Karpas-422 (cell line): ENCODE results near the gene MAN1C1. TPM values are rescaled to one million over a fixed set of nuclear protein-coding genes. Genes with fewer than 3 reads are reported as not detected.

Source experiments
- DNase-seq: peaks from one replicate; pipeline ENCODE4 v3.0.0-alpha.2; 2015
- H2AFZ ChIP-seq: fragments of 200-600 bp; sonication (generic); 2 replicates; pipeline ENCODE4 v1.6.1; 2014; ENCODE audit warnings: antibody characterized with exemption, low read length, mixed read lengths
- H3K27ac ChIP-seq: fragments of 200-600 bp; sonication (generic); 2 replicates; pipeline ENCODE4 v1.5.1; 2014; ENCODE audit warnings: mild to moderate bottlenecking, low read length, moderate library complexity
- H3K27me3 ChIP-seq: fragments of 200-600 bp; sonication (generic); 2 replicates; pipeline ENCODE4 v1.6.1; 2014; ENCODE audit warnings: low read length, mixed read lengths
- H3K36me3 ChIP-seq: fragments of 200-600 bp; sonication (generic); 2 replicates; pipeline ENCODE4 v1.6.1; 2014; ENCODE audit warnings: low read length, mixed read lengths; ENCODE audit not compliant: insufficient read depth
- H3K4me1 ChIP-seq: fragments of 200-600 bp; sonication (generic); 2 replicates; pipeline ENCODE4 v1.6.1; 2014; ENCODE audit warnings: mild to moderate bottlenecking, low read length, mixed read lengths
- H3K4me2 ChIP-seq: fragments of 200-600 bp; sonication (generic); 2 replicates; pipeline ENCODE4 v1.6.1; 2014; ENCODE audit warnings: low read length, low read depth, mild to moderate bottlenecking; ENCODE audit not compliant: poor library complexity, severe bottlenecking
- H3K4me3 ChIP-seq: fragments of 200-600 bp; sonication (generic); 2 replicates; pipeline ENCODE4 v1.5.1; 2014; ENCODE audit warnings: mild to moderate bottlenecking, antibody characterized with exemption, low read length, mixed read lengths
- H3K79me2 ChIP-seq: fragments of 200-600 bp; sonication (generic); 2 replicates; pipeline ENCODE4 v1.6.1; 2014; ENCODE audit warnings: mild to moderate bottlenecking, low read length, mixed read lengths
- H3K9ac ChIP-seq: fragments of 200-600 bp; sonication (generic); 2 replicates; pipeline ENCODE4 v1.6.0; 2014; ENCODE audit warnings: low read length
- H3K9me2 ChIP-seq: fragments of 200-600 bp; sonication (generic), shearing (Covaris generic); replicated peaks from 2 replicates; pipeline ENCODE4 v1.6.0; 2014; ENCODE audit warnings: mild to moderate bottlenecking, low read length, moderate library complexity; ENCODE audit not compliant: insufficient read depth
- H3K9me3 ChIP-seq: fragments of 300-700, 200-600 bp; sonication (generic); 2 replicates; pipeline ENCODE4 v1.6.1; 2014; ENCODE audit warnings: low read length, mixed read lengths
- H4K20me1 ChIP-seq: fragments of 200-600 bp; sonication (generic); 2 replicates; pipeline ENCODE4 v1.6.1; 2014; ENCODE audit warnings: mild to moderate bottlenecking, antibody characterized with exemption, low read length, low read depth; ENCODE audit not compliant: insufficient read depth
- total RNA-seq: library from RNA; depleted of rRNA; stranded (reverse); fragments of >200 nt; shearing (Covaris generic); gene quantifications from 2 replicates; pipeline ENCODE4 v1.2.3, GENCODE V29; 2014; ENCODE audit warnings: low replicate concordance

MAN1C1 gene
- total RNA-seq, 1 experiment from 2014 or later = not detected

DNA sequence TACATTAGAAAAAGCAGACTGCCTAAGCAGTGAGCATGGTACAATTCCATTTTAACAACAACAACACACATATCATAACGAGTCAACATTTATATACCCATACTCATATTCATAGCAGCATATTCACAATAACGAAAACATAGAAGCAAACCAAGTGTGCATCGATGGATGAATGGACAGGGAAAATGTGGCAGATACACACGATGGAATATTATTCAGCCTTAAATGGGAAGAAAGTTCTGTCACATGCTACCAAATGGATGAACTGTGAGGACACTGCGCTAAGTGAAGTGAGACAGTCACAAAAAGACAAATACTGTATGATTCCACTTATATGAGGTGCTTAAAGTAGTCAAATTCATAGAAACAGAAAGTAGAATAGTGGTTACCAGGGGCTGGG lies 9.5 kb upstream of the MAN1C1 start:
- Histone ChIP-seq H3K4me3 (no peak overlapping the region), H3K9me3 (no peaks in the 10 kb centered on the region), H3K4me1 (peaks cover 6% of the 10 kb centered on the region), H3K27me3 (no peaks in the 10 kb centered on the region), H3K9me2 (no peaks in the 10 kb centered on the region), H4K20me1 (no peaks in the 10 kb centered on the region; the same call in 1 of the 2 replicates), H3K79me2 (no peaks in the 10 kb centered on the region), H3K36me3 (no peaks in the 10 kb centered on the region), H3K9ac (no peak overlapping the region), H3K4me2 (no peak overlapping the region), H3K27ac (no peak overlapping the region), H2AFZ (no peak overlapping the region)
- no peak for DNase-seq

DNA sequence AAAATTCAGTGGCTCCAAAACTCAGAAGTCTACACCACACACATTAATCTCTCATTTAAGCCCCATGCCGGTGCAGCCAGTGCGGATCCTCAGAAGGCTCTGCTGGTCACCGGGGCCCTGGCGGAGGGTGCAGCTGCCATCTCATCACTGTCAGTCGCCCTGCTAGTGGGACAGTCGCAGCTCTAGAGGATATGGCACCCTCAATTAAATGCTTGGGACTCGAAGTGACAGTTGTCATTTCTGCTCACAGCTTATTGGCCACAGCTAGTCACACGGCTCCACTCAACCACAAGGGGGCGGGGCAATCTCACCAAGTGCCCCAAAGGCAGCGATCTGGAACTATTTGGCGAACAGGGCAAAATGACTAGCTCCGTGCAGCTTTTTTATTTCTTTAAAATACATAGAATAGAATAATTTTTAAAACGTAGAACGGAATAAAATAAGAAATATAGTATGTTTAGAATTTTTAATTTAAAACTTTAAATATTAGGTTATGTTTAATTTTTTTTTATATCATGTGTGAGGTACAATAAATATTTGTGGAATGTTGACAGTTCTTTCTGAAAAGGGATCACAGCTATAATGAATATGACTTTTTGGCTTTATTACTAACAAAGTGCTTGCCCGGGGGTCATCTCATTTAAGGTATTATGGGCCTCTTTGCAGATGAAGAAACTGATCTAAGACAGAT lies 8.0 kb upstream of the MAN1C1 start:
- Histone ChIP-seq H3K36me3 (no peaks in the 10 kb centered on the region), H3K4me1 (peaks cover 6% of the 10 kb centered on the region), H2AFZ (no peak overlapping the region), H3K27ac (no peak overlapping the region), H3K79me2 (no peaks in the 10 kb centered on the region), H3K9me2 (no peaks in the 10 kb centered on the region), H3K4me3 (no peak overlapping the region), H3K4me2 (no peak overlapping the region), H3K27me3 (no peaks in the 10 kb centered on the region), H3K9ac (no peak overlapping the region), H4K20me1 (no peaks in the 10 kb centered on the region; the same call in 1 of the 2 replicates), H3K9me3 (no peaks in the 10 kb centered on the region)
- DNase-seq = peak; percentile 95

DNA sequence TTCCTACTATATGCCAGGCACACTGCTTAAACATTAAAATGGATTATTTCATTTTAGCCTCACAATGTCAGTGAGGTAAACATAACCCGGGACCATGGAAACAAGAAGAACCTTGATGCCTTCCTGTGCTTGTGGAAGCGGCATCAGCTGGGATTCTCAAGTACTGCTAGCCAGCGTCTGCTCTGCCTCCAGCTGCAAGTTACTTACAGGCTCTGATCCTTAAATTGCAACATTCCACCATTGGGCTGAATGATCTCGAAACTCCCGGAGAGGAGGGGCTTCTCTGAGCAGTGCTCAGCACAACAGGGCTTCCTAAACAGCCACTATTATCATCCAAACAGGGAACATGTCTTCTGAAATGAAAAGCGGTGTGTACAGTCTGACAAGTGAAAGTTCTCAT lies 6.7 kb upstream of the MAN1C1 start:
- H3K4me3 ChIP-seq = no peak overlapping the region

DNA sequence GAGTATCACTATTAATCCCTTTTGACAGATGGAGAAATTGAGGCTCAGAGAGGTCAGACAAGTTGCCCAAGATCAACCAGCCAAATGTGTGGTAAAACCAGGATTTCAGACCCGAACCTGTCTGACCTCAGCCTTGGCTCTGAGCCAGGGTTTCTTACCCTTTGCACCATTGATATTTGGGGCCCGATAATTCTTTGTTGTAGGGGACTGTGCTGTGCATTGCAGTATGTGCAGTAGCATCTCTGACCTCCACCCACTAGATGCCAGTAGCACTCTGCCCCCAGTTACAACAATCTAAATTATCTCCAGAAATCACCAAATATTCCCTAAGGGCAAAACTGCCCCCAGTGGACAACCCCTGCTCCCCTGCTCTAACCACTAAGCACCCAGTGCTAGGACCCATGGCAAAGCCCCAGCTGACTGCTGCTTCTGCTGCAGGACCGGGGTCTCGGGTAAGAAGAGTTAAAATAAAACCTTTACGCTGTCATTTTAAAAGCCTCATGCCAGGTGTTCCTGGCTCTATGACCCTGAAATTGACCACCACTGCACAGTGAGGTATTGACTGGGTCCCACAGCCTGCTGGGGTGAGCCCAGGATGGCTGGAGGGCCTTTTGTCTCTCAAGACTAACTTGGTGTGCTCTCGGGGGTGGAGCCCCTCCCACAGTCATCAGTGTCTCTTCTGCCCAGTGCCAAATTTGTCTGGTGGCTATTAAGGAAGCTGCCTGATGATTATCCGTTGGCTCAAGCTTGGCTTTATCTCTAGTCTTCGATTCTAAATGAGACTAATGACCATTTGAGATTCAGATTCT lies 5.6 kb upstream of the MAN1C1 start:
- peaks cover 16% of the 10 kb centered on the region for H3K4me1 ChIP-seq

More for the DNA sequence above, 6.7 kb upstream of the MAN1C1 start:
- Histone ChIP-seq H3K4me1 (peaks cover 7% of the 10 kb centered on the region), H3K9ac (no peak overlapping the region), H3K27ac (no peak overlapping the region), H3K79me2 (no peaks in the 10 kb centered on the region), H3K27me3 (no peaks in the 10 kb centered on the region), H3K9me2 (no peaks in the 10 kb centered on the region), H2AFZ (no peak overlapping the region), H3K9me3 (no peaks in the 10 kb centered on the region), H3K4me2 (no peak overlapping the region), H3K36me3 (no peaks in the 10 kb centered on the region), H4K20me1 (no peaks in the 10 kb centered on the region; the same call in 1 of the 2 replicates)
- no peak for DNase-seq

DNA sequence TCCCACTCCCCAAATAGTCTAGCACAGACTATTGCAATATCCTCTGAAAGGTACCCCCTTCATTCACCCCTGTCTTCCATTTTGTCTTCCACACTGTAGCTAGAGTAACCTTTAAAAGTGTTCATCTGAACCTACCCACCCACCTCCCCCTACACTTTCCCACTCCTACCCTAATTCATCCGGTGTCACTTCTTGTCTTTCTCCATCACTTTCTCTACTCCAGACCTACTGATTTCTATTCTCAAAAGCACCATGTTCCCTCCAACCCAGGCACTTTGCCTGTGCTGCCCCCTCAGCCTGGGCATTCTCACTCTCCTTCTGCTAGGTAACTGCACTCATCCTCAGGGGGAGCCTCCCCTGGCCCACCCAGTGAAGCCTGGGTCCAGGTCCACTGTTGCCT lies 4.7 kb upstream of the MAN1C1 start:
- Histone ChIP-seq H3K27me3 (no peaks in the 10 kb centered on the region), H3K9ac (no peak overlapping the region), H3K4me3 (no peak overlapping the region), H3K79me2 (no peaks in the 10 kb centered on the region), H3K27ac (no peak overlapping the region), H3K9me2 (no peaks in the 10 kb centered on the region), H3K4me1 (peaks cover 21% of the 10 kb centered on the region), H4K20me1 (no peaks in the 10 kb centered on the region; the same call in 1 of the 2 replicates), H3K4me2 (no peak overlapping the region), H3K9me3 (no peaks in the 10 kb centered on the region), H2AFZ (no peak overlapping the region), H3K36me3 (no peaks in the 10 kb centered on the region)
- DNase-seq = no peak

More for the DNA sequence above, 5.6 kb upstream of the MAN1C1 start:
- Histone ChIP-seq H3K4me2 (no peak overlapping the region), H3K9me2 (no peaks in the 10 kb centered on the region), H2AFZ (no peak overlapping the region), H3K4me3 (no peak overlapping the region), H3K9me3 (no peaks in the 10 kb centered on the region), H3K27me3 (no peaks in the 10 kb centered on the region), H3K79me2 (no peaks in the 10 kb centered on the region), H3K9ac (no peak overlapping the region), H3K27ac (no peak overlapping the region), H3K36me3 (no peaks in the 10 kb centered on the region), H4K20me1 (no peaks in the 10 kb centered on the region; the same call in 1 of the 2 replicates)
- DNase-seq = no peak

DNA sequence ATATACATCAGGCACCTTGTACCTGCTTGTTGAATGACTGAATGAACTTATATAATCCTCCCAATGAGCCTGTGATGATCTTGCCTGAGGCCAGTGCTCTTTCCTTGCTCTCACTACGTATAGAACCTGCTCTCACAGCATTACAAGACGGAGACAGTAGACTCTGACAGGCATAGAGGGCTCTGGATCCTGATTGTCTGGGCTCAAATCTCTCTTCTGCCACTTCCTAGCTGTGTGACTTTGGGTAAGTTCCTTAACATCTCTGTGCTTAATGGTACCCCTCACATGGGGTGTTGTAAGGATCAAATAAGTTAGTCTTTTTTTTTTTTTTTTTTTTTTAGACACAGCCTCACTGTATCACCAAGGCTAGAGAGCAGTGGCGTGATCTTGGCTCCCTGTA lies 4.2 kb upstream of the MAN1C1 start:
- peaks cover 24% of the 10 kb centered on the region for H3K4me1 ChIP-seq
- H3K9me2 ChIP-seq = no peaks in the 10 kb centered on the region
- H3K9me3 ChIP-seq = no peaks in the 10 kb centered on the region
- H3K27ac ChIP-seq = no peak overlapping the region
- no peak overlapping the region for H3K4me3 ChIP-seq
- no peak overlapping the region for H3K9ac ChIP-seq
- no peaks in the 10 kb centered on the region; the same call in 1 of the 2 replicates for H4K20me1 ChIP-seq
- no peak overlapping the region for H2AFZ ChIP-seq
- H3K36me3 ChIP-seq = no peaks in the 10 kb centered on the region
- no peaks in the 10 kb centered on the region for H3K79me2 ChIP-seq
- no peak for DNase-seq
- H3K27me3 ChIP-seq = no peaks in the 10 kb centered on the region
- no peak overlapping the region for H3K4me2 ChIP-seq

DNA sequence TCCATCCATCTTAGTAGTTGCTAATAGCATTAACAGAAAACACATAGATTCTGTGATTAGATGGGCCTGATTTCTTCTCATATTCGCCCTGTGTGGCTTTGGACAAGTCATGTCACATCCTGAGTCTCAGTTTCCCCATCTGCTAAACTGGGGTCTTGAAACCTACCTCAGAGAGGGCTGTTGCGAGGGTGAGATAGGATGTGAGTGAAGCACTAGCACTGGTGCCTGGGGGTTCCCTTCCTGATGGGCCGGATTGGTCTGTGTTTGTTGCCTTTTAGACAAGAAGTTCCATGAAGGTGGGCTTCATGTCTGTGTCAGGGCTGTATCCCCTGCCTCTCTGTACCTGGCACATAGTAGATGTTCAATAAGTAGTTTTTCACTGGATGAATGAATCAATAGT lies 3.5 kb upstream of the MAN1C1 start:
- H3K27ac ChIP-seq = no peak overlapping the region
- H4K20me1 ChIP-seq = no peaks in the 10 kb centered on the region; the same call in 1 of the 2 replicates
- no peak overlapping the region for H3K4me2 ChIP-seq
- H3K27me3 ChIP-seq = no peaks in the 10 kb centered on the region
- no peaks in the 10 kb centered on the region for H3K36me3 ChIP-seq
- no peak overlapping the region for H2AFZ ChIP-seq
- no peak for DNase-seq
- H3K9me3 ChIP-seq = no peaks in the 10 kb centered on the region
- H3K79me2 ChIP-seq = no peaks in the 10 kb centered on the region
- H3K4me1 ChIP-seq = peaks cover 24% of the 10 kb centered on the region
- no peak overlapping the region for H3K9ac ChIP-seq
- no peak overlapping the region for H3K4me3 ChIP-seq
- H3K9me2 ChIP-seq = no peaks in the 10 kb centered on the region

DNA sequence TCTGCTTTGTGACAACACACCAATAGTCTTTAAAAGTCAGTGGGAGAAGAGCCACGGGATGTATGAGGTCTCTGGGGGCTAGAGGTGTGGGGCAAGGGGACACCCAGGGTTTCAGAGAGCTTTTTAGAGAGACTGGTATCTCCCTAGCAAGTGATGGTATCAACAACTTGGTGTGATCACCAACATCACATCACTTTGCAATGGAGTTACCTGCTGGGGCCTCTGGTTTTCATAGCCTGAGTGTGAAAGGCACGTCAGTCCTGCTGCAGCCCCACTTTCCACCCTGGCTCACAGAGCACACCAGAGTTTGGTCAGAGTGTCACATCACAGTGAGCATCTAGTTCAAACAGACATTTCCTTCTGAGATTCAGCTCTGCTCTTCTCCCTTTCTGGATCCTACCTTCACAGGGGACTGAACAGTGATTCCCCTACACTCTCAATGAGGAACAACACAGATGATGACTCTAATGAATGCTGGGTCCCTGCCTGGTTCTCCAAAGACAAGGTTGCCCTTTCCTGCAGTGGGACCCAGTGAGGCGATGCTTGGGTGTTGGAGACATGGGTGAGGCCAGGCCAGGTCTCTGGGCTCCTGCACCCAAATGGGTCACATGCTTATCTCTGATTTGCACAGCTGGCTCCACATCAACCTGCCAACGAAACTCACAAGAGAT lies 2.0 kb upstream of the MAN1C1 start:
- Histone ChIP-seq H2AFZ (no peak overlapping the region), H3K27me3 (no peaks in the 10 kb centered on the region), H3K9ac (no peak overlapping the region), H3K4me2 (no peak overlapping the region), H3K9me3 (no peaks in the 10 kb centered on the region), H3K9me2 (no peaks in the 10 kb centered on the region), H3K27ac (no peak overlapping the region), H3K79me2 (no peaks in the 10 kb centered on the region), H4K20me1 (peaks cover 6% of the 10 kb centered on the region), H3K4me3 (no peak overlapping the region), H3K4me1 (peaks cover 18% of the 10 kb centered on the region), H3K36me3 (no peaks in the 10 kb centered on the region)
- no peak for DNase-seq
